Thymus (tissue), 14 donors: ENCODE measurements around the gene CRY1. TPM values are rescaled to one million over a fixed set of nuclear protein-coding genes. Genes with fewer than 3 reads are reported as not detected.

Experiments used
- DNase-seq, 9 donors: peaks; one replicate each; pipeline ENCODE4 v3.0.0-alpha.2; 2013; ENCODE audit warnings: low spot score in 9 of 9, low read depth in 6 of 9, missing footprints in 1 of 9
- H3K27ac ChIP-seq, 2 donors: one replicate each; pipeline ENCODE4 v1.5.1; 2013; ENCODE audit warnings: control low read depth in 1 of 2, low read depth in 1 of 2, low read length in 1 of 2, mild to moderate bottlenecking in 1 of 2, moderate library complexity in 1 of 2
- H3K27me3 ChIP-seq, 2 donors: one replicate each; pipeline ENCODE4 v1.5.1; 2013; ENCODE audit warnings: low read length in 1 of 2; ENCODE audit not compliant: control insufficient read depth in 2 of 2, insufficient read depth in 1 of 2
- H3K36me3 ChIP-seq, 2 donors: one replicate each; pipeline ENCODE4 v1.5.1; 2013; ENCODE audit warnings: low read length in 1 of 2, mild to moderate bottlenecking in 1 of 2, moderate library complexity in 1 of 2; ENCODE audit not compliant: control insufficient read depth in 2 of 2, insufficient read depth in 2 of 2
- H3K4me1 ChIP-seq, 2 donors: one replicate each; pipeline ENCODE4 v1.5.1; 2013; ENCODE audit warnings: low read length in 2 of 2; ENCODE audit not compliant: control insufficient read depth in 2 of 2, insufficient read depth in 2 of 2
- H3K4me3 ChIP-seq, 2 donors: one replicate each; pipeline ENCODE4 v1.5.1; 2013; ENCODE audit warnings: low read length in 2 of 2, control low read depth in 1 of 2, mild to moderate bottlenecking in 1 of 2
- H3K9me3 ChIP-seq, 2 donors: one replicate each; pipeline ENCODE4 v1.5.1; 2013; ENCODE audit warnings: low read length in 1 of 2, mild to moderate bottlenecking in 1 of 2; ENCODE audit not compliant: control insufficient read depth in 2 of 2, insufficient read depth in 1 of 2
- WGBS: extraction: QIAGEN DNeasy Blood & Tissue Kit; methylation state at CpG from one replicate; pipeline ENCODE4 v1.1.7; 2013; 5-methylcytosine and 5-hydroxymethylcytosine counted together
- long read RNA-seq, 10 donors: transcript quantifications; one replicate each; lab custom pipeline, GENCODE V29; 2026
- polyA plus RNA-seq: library from polyadenylated mRNA; stranded (reverse); fragments of 200-250 nt; gene quantifications from one replicate; pipeline ENCODE4 v1.2.3, GENCODE V29; 2013
- total RNA-seq: library from RNA; stranded (reverse); fragments of 120-200 nt; gene quantifications from one replicate; pipeline ENCODE4 v1.2.4, GENCODE V29; 2013
- donor health status: healthy.

CRY1 gene
- total RNA-seq (19.9 TPM), polyA plus RNA-seq (16.8 TPM)
- long read RNA-seq, donor 1, partial matches to known transcripts = 6 of 6 reads
- long read RNA-seq, donor 1, other reads (novel, unspliced or antisense) = 0 of 6 reads
- long read RNA-seq, donor 2 = 0 reads
- long read RNA-seq, donor 3, transcript CRY1-201 (13 exons, 3,267 nt) = major isoform, 8 of 53 reads
- long read RNA-seq, donor 3, partial matches to known transcripts = 45 of 53 reads
- long read RNA-seq, donor 3, other reads (novel, unspliced or antisense) = 0 of 53 reads
- long read RNA-seq, donor 4, transcript CRY1-201 (13 exons, 3,267 nt) = major isoform, 6 of 6 reads
- long read RNA-seq, donor 4, partial matches to known transcripts = 0 of 6 reads
- long read RNA-seq, donor 4, other reads (novel, unspliced or antisense) = 0 of 6 reads
- long read RNA-seq, donor 5, transcript CRY1-201 (13 exons, 3,267 nt) = major isoform, 12 of 59 reads
- long read RNA-seq, donor 5, partial matches to known transcripts = 47 of 59 reads
- long read RNA-seq, donor 5, other reads (novel, unspliced or antisense) = 0 of 59 reads
- long read RNA-seq, donor 6, partial matches to known transcripts = 25 of 29 reads
- long read RNA-seq, donor 6, other reads (novel, unspliced or antisense) = 0 of 29 reads
- long read RNA-seq, donor 7, transcript CRY1-201 (13 exons, 3,267 nt) = major isoform, 7 of 7 reads
- long read RNA-seq, donor 7, partial matches to known transcripts = 0 of 7 reads
- long read RNA-seq, donor 7, other reads (novel, unspliced or antisense) = 0 of 7 reads
- long read RNA-seq, donor 8, transcript CRY1-201 (13 exons, 3,267 nt) = major isoform, 5 of 5 reads
- long read RNA-seq, donor 8, partial matches to known transcripts = 0 of 5 reads
- long read RNA-seq, donor 8, other reads (novel, unspliced or antisense) = 0 of 5 reads
- long read RNA-seq, donor 9, partial matches to known transcripts = 20 of 22 reads
- long read RNA-seq, donor 9, other reads (novel, unspliced or antisense) = 0 of 22 reads
- long read RNA-seq, donor 10, transcript CRY1-201 (13 exons, 3,267 nt) = major isoform, 7 of 38 reads
- long read RNA-seq, donor 10, partial matches to known transcripts = 31 of 38 reads
- long read RNA-seq, donor 10, other reads (novel, unspliced or antisense) = 0 of 38 reads

DNA sequence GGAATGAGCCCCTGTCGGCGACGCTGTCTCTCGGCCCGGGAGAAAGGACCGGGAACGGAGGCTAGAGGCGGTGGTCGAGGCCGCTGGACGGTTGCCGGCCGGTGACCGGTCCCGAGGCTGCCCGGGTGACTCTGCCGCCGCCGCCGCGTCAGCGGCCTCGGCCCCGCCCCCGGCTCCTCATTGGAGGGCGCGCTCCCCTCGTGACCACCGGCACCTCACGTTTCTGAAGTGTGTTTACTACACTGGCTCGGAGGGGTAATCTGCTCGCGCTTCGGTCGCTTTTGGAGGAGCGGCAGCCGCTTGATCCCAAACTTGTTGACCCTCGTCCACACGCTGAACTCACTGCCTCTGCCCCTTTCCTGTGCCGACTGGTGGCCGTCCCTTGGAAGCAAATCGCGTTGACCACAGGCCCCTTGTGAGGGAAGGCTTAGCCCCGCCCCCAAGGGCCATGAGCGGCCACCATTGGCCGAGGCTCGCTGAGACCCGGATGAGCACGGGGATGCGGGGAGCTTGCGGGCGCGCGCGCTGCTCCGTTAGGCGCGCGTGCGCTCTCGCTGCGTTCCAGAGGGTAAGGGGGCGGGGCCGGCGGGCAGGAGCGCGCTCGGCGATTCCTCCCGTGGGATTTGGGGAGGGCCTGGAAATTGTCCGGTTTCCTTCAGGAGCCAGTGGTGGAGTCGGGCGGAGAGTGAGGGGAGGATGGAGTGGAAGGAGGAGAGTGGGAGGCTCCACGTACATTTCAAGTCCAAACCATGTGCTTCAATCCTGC, at the start of gene CRY1:
Gene CRY1, minus strand, starts transcription at position 133 of the 766 bp plus-strand sequence. CDS start 588 bp downstream, outside the sequence.
- under 1% methylated on average over 74 of the region's 74 CpGs for WGBS

DNA sequence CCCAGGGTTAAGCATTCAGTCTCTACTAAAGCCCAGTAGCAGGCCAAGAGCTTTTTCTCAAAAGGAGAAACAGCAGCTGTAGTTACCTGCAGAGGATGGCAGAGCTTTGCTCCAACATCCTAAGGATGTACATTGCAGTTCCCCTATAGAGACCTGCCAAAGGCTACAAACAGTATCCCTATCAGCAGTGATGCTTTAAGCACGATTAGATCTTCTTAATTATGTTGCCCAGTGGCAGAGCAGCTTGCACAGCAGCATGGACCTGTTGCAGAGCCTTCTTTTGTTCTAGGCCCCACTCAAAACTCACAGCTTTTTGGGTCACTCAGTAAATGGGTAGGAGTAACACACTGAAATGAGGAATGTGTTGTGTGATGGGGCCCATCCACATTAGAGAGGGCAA, 46.4 kb upstream of the CRY1 start:
- no peak overlapping the region for H3K4me3 ChIP-seq
- no peak overlapping the region for H3K27ac ChIP-seq
- peaks cover 0 to 2% of the 10 kb centered on the region in 2 donors for H3K27me3 ChIP-seq
- H3K36me3 ChIP-seq = no peaks in the 10 kb centered on the region
- WGBS = 93% methylated on average over 1 of the region's 1 CpG
- DNase-seq = no peak
- H3K4me1 ChIP-seq = no peaks in the 10 kb centered on the region
- no peaks in the 10 kb centered on the region for H3K9me3 ChIP-seq

More for the DNA sequence above, at the start of gene CRY1:
- peak; percentile 88 to 97 (median 93) for DNase-seq
- H3K4me1 ChIP-seq = peaks cover 3 to 16% of the 10 kb centered on the region in 2 donors
- H3K27ac ChIP-seq = peak within 1 kb of the TSS; percentile 95 to 99
- no peaks in the 10 kb centered on the region for H3K27me3 ChIP-seq
- H3K36me3 ChIP-seq = no peaks in the 10 kb centered on the region
- H3K4me3 ChIP-seq = peak within 1 kb of the TSS; percentile 79 to 88
- peaks cover 0 to 10% of the 10 kb centered on the region in 2 donors for H3K9me3 ChIP-seq

DNA sequence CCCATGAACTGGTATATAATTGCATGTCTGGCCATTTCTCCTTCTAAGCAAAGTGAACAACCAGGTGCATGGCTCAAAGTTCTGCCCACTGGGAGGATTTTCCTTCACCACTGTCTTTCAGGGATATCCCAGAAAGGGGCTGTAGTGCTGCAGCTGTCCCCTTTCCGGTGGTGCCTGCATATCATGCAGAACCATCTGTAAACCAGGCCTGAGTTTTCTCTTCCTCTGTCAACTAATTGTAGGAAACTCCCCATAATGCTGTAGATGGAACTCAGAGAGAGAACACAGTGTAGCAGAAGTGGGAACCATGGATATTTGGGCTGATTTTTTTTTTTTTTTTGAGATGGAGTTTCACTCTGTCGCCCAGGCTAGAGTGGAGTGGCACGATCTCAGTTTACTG, 45.6 kb upstream of the CRY1 start:
- no peak overlapping the region for H3K4me3 ChIP-seq
- no peak for DNase-seq
- H3K4me1 ChIP-seq = no peaks in the 10 kb centered on the region
- no peaks in the 10 kb centered on the region for H3K36me3 ChIP-seq
- H3K27ac ChIP-seq = no peak overlapping the region
- H3K27me3 ChIP-seq = no peaks in the 10 kb centered on the region
- 67% methylated on average over 3 of the region's 3 CpGs for WGBS
- H3K9me3 ChIP-seq = no peaks in the 10 kb centered on the region

DNA sequence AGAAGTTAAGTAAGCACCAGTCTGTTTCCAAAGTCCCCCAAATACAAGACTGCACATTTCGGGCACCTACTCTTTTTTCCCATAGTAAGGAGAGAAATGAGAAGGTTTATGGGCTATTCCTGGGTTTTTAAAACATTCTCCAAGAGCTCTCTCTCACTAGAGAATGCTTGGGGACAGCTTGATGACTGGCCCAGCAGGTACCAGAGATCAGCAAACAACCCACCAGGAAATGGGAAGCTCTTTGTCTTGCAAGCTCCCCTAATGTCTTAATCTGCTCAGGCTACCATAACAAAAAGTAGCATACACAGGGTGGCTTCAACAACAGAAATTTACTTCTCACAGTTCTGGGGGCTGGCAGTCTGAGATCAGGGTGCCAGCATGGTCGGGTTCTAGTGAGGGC, 41.8 kb upstream of the CRY1 start:
- no peaks in the 10 kb centered on the region for H3K4me1 ChIP-seq
- DNase-seq = no peak
- H3K27me3 ChIP-seq = no peaks in the 10 kb centered on the region
- no peaks in the 10 kb centered on the region for H3K36me3 ChIP-seq
- WGBS = 98% methylated on average over 2 of the region's 2 CpGs
- H3K4me3 ChIP-seq = no peak overlapping the region
- no peaks in the 10 kb centered on the region for H3K9me3 ChIP-seq
- H3K27ac ChIP-seq = no peak overlapping the region

DNA sequence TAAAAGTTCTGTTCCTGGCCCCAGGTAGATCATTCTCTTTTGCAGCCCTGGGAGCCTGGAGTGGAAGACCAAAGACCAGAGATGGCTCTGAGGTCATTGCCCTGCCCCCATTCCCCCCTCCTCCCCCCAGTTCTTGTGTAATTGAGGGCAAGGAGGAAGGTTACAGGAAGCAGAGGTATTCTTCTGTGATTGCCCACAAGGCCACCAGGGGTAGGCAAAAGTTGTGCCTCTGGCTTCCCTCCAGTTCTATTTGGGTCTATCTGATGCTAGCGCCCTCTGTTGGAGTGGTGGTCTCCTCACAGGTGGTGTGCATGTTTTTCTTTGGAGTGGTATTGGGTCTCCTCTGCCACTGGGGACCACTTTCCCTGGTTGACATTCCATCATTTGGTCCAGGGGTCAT, 41.2 kb upstream of the CRY1 start:
- Histone ChIP-seq H3K9me3 (no peaks in the 10 kb centered on the region), H3K27me3 (no peaks in the 10 kb centered on the region), H3K36me3 (no peaks in the 10 kb centered on the region), H3K4me1 (no peaks in the 10 kb centered on the region), H3K4me3 (no peak overlapping the region), H3K27ac (no peak overlapping the region)
- WGBS = 97% methylated on average over 1 of the region's 1 CpG
- peak in 2 of 9 donors; percentile 9 to 47 for DNase-seq

DNA sequence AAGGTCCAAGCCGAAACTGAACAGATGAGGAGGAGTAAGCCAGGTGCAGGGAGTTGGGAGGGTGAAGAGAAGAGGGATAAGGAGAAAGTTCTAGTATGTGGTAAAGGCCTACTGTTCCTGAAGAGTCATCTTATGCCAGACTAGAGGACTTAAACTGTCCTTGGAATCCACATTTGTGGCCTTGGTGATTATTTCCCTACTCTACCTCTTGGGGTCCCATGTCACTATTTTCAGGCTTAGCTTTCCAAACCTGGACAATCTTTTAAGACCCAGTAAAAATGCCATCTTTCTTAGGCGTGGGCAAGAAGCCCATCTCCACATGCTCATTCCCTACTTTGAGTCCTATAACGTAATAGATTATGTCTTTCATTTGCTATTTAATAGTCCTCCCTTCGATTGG, 40.1 kb upstream of the CRY1 start:
- H3K4me3 ChIP-seq = no peak overlapping the region
- no peaks in the 10 kb centered on the region for H3K9me3 ChIP-seq
- H3K4me1 ChIP-seq = no peaks in the 10 kb centered on the region
- H3K27ac ChIP-seq = no peak overlapping the region
- WGBS = 97% methylated on average over 4 of the region's 4 CpGs
- H3K27me3 ChIP-seq = no peaks in the 10 kb centered on the region
- no peaks in the 10 kb centered on the region for H3K36me3 ChIP-seq
- DNase-seq = no peak

DNA sequence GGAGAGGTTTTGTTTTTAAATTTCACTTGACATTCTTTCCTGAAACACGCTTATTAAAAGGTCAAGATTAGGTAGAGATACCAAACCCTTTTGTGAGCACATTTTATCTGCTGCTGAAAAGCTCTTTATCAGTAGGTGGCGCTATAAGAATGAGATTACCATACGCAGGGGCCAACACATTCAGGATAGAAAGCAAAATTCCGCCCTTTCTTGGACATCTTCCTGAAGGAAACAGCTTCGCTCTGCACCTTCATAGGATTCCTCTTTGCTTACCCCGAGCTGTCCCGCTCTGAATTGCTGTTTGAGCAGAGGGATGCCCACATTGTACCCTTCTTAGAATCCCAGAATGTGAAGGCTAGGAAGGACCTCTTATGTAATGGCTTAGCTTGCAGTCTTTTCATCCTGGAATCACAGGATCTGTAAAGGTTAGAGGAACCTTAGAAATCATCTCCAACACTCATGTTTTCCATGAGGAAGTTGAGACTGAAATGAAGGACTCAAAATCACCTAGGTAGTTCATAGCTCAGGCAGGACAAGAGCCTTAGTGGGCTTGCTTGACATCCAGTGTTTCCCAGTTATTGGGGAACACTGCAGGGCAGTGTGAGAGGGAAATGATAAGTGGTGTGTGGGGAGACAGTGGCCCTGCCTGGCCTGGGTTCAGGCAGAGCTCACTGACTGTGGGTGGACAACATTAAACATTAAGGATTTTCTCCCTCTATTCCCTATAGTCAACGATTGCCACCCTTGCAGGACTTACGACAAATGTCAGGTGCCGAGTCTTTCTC, 38.7 kb upstream of the CRY1 start:
- 40% methylated on average over 10 of the region's 10 CpGs for WGBS
- no peaks in the 10 kb centered on the region for H3K27me3 ChIP-seq
- H3K9me3 ChIP-seq = no peaks in the 10 kb centered on the region
- no peak overlapping the region for H3K4me3 ChIP-seq
- H3K4me1 ChIP-seq = no peaks in the 10 kb centered on the region
- peak; percentile 6 to 62 (median 33) for DNase-seq
- H3K36me3 ChIP-seq = no peaks in the 10 kb centered on the region
- no peak overlapping the region for H3K27ac ChIP-seq
